Activated T-cell treated with anti-CD3 and anti-CD28 coated beads, Interleukin-2, amount 50 U/mL, for 72 hours (primary cell): ENCODE results near the gene MTHFS. TPM values are rescaled to one million over a fixed set of nuclear protein-coding genes. Genes with fewer than 3 reads are reported as not detected.
"Not testable (repeated sequence)": the region's sequence is repeated elsewhere in the genome, so short reads cannot be mapped to it uniquely, and the experiment has no call there.

Source experiments
- ATAC-seq, 2 donors: fragments of 150-1000 bp; cut with Tn5 transposase; replicated peaks in 1 of 2; 2 replicates each; pipeline ENCODE4 v1.10.0; 2021; ENCODE audit warnings: moderate library complexity in 2 of 2, mild to moderate bottlenecking in 1 of 2
- DNase-seq, 2 donors: peaks; one replicate each; pipeline ENCODE4 v3.0.0; 2021 to 2022; ENCODE audit warnings: mixed read lengths in 1 of 2
- H3K27ac Mint-ChIP-seq: one replicate; pipeline ENCODE4 v1.8.0; 2022; ENCODE audit warnings: mild to moderate bottlenecking, moderate library complexity, mixed read lengths
- H3K27me3 Mint-ChIP-seq: one replicate; pipeline ENCODE4 v1.8.0; 2022; ENCODE audit warnings: low read depth, mixed read lengths
- H3K36me3 Mint-ChIP-seq, 2 donors: one replicate each; pipeline ENCODE4 v1.8.0; 2022; ENCODE audit warnings: mixed read lengths in 2 of 2, mild to moderate bottlenecking in 1 of 2; ENCODE audit not compliant: insufficient read depth in 2 of 2
- H3K4me1 Mint-ChIP-seq: one replicate; pipeline ENCODE4 v1.8.0; 2022; ENCODE audit warnings: low read depth, mixed read lengths
- H3K4me3 Mint-ChIP-seq, 2 donors: one replicate each; pipeline ENCODE4 v1.8.0; 2022; ENCODE audit warnings: mild to moderate bottlenecking in 2 of 2, mixed read lengths in 2 of 2, moderate library complexity in 2 of 2
- H3K9me3 Mint-ChIP-seq, 2 donors: one replicate each; pipeline ENCODE4 v1.8.0; 2022; ENCODE audit warnings: mixed read lengths in 2 of 2
- total RNA-seq, 2 donors: library from RNA; stranded (reverse); gene quantifications; one replicate each; pipeline ENCODE4 v1.2.3, GENCODE V29; 2022

Gene MTHFS
- 10 to 100 TPM; 32.5 to 38.1 TPM for total RNA-seq

DNA sequence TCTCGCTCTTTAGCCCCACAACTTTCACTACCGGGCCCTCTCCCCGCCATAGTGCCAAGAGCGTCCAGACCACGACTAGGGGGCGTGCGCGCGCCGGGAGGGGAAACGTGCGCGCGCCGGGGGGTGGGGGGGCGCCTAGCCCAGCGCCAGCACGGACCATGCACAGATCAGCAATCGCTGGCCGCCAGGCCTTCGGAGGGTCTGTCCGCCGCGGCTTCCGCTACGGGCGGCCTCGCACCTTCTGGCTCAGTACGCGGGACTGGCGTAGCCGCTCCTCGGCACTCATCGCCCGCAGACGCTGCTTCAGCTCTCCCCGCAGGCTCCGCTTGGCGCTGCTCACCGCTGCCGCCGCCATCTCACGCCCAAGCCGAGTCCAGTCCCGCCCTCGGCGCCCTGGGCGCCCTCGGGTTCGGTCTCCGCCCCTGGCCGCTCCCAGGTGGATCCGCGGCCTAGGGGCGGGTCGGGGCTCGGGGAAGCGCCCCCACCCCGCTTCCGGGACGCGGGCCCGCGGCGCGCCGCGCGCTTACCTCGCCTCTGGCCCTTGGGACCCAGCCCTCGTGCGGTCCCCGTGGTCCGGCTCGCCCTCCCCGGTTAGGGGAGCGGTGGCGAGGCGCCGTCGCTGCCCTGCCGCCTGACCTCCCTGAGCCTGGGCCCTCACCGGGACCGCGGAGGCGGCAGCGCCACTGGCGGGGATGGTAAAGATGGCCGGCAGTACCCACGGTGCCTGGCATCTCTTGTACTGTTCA is at the start of gene MTHFS:
TSS of gene MTHFS (minus strand) at position 381 of the 746 bp plus-strand sequence. CDS start at position 355, 26 bp downstream.
- Mint-ChIP-seq H3K27me3 (no peaks in the 10 kb centered on the region), H3K4me3 (peak within 1 kb of the TSS; percentile 95 to 99), H3K27ac (peak within 1 kb of the TSS; percentile 100), H3K36me3 (peaks cover 7 to 16% of the 10 kb centered on the region in 2 donors), H3K9me3 (peaks cover 0 to 4% of the 10 kb centered on the region in 2 donors), H3K4me1 (peaks cover 54% of the 10 kb centered on the region)
- ATAC-seq: peak; percentile 81 to 87
- peak; percentile 82 for DNase-seq

DNA sequence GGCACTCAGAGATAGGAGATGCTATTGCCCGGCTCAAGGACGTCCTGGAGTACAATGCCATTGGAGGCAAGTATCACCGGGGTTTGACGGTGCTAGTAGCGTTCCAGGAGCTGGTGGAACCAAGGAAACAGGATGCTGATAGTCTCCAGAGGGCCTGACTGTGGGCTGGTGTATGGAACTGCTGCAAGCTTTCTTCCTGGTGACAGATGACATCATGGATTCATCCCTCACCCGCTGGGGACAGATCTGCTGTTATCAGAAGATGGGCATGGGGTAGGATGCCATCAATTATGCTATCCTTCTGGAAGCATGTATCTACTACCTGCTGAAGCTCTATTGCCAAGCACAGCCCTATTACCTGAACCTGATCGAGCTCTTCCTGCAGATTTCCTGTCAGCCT is 47.8 kb upstream of the MTHFS start:
- Mint-ChIP-seq H3K27ac (no peak overlapping the region), H3K9me3 (no peaks in the 10 kb centered on the region), H3K4me3 (peak overlapping the region in 1 of 2 donors; percentile 69), H3K36me3 (no peaks in the 10 kb centered on the region), H3K4me1 (peaks cover 39% of the 10 kb centered on the region), H3K27me3 (no peaks in the 10 kb centered on the region)
- DNase-seq (no peak), ATAC-seq (no peak)

DNA sequence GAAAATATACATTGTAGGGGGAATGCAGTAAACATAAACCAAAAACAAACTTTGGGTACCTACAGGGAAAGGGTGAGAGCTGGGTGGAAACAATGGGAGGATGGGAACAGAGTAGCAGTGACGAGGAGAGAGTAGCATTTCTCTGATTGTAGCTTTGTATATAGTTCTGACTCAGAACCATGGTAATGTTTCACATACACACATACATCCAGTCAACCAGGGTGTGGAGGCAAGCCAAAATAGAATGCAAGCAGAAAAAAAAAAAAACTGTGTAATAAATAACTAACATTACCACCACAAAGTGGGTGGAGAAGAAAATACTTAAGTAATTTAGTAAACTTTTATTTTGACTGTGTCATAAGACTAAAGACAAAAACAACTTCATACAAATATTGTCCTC is 47.0 kb upstream of the MTHFS start:
- no peaks in the 10 kb centered on the region for H3K36me3 Mint-ChIP-seq
- peaks cover 38% of the 10 kb centered on the region for H3K4me1 Mint-ChIP-seq
- peak overlapping the region; percentile 83 for H3K27ac Mint-ChIP-seq
- ATAC-seq (peak; percentile 84 to 90), DNase-seq (no peak)
- peak overlapping the region in 1 of 2 donors; percentile 69 for H3K4me3 Mint-ChIP-seq
- no peaks in the 10 kb centered on the region for H3K9me3 Mint-ChIP-seq
- H3K27me3 Mint-ChIP-seq: no peaks in the 10 kb centered on the region

DNA sequence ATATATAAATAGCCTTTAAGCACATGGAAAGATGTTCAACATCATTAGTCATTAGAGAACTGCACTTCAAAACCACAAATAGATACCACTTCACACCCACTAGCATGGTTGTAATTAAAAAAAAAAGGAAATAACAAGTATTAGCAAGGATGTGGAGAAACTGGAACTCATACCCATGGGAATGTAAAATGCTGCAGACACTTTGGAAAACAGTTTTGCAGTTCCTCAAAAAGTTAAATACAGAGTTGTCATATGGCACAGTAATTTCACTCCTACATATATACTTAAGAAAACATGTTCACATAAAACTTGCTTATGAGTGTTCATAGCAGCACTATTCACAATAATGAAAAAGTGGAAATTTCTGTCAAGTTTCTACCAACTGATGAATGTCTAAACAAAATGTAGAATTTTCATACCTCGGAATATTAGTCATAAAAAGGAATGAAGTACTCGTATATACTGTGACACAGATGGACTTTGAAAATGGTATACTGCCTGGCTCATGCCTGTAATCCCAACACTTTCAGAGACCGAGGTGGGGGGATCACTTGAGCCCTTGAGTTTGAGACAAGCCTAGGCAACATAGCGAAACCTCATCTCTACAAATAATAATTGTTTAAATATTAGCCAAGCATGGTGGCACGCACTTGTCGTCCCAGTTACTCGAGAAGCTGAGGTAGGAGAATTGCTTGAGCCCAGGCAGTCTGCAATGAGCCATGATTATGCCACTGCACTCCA is 46.1 kb upstream of the MTHFS start:
- H3K27me3 Mint-ChIP-seq: no peaks in the 10 kb centered on the region
- no peaks in the 10 kb centered on the region for H3K9me3 Mint-ChIP-seq
- no peaks in the 10 kb centered on the region for H3K36me3 Mint-ChIP-seq
- H3K4me1 Mint-ChIP-seq: peaks cover 29% of the 10 kb centered on the region
- peak overlapping the region in 1 of 2 donors; percentile 69 for H3K4me3 Mint-ChIP-seq
- peak; percentile 37 to 61 for ATAC-seq
- peak overlapping the region; percentile 83 for H3K27ac Mint-ChIP-seq
- no peak for DNase-seq

DNA sequence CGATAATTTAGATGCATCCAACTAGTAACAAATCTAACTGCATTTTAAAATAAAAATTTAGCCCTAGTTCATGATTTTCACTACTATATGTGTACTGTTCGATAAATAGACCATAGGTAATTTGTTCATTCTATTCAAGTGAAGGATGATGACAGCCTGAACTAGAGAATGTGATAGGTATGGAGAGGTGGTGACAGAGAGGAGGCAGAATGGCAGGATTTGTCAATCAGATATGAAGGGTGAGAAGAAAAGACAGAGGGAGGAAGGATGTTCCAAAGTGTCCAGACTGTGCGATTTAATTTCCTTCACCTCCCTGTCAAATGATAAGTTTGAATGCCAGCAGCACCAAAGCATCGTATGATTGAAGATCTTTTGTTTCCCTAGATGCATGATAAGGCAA is 42.6 kb upstream of the MTHFS start:
- H3K36me3 Mint-ChIP-seq: no peaks in the 10 kb centered on the region
- H3K4me3 Mint-ChIP-seq: no peak overlapping the region
- peaks cover 22% of the 10 kb centered on the region for H3K4me1 Mint-ChIP-seq
- DNase-seq: no peak
- no peak overlapping the region for H3K27ac Mint-ChIP-seq
- no peaks in the 10 kb centered on the region for H3K9me3 Mint-ChIP-seq
- no peak for ATAC-seq
- H3K27me3 Mint-ChIP-seq: no peaks in the 10 kb centered on the region

DNA sequence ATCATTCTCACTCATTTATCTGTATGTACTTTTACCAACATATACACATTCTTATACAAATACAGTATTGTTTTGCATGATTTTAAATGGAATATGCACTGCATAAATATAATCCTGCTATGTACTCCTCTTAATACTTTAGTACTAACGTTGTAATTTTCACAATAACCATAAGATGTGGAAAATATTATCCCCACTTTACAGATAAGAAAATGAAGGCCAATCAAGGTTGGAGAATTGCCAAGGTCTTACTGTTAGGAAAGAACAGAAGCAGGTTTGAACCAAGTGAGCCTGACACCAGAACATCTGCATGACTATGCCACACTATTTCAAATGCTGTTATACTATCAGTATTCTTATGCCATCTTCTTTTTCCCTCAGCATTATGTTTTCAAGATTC is 41.3 kb upstream of the MTHFS start:
- no peaks in the 10 kb centered on the region for H3K27me3 Mint-ChIP-seq
- DNase-seq (no peak), ATAC-seq (no peak)
- no peak overlapping the region for H3K27ac Mint-ChIP-seq
- H3K36me3 Mint-ChIP-seq: no peaks in the 10 kb centered on the region
- H3K4me3 Mint-ChIP-seq: no peak overlapping the region
- peaks cover 20% of the 10 kb centered on the region for H3K4me1 Mint-ChIP-seq
- H3K9me3 Mint-ChIP-seq: no peaks in the 10 kb centered on the region

DNA sequence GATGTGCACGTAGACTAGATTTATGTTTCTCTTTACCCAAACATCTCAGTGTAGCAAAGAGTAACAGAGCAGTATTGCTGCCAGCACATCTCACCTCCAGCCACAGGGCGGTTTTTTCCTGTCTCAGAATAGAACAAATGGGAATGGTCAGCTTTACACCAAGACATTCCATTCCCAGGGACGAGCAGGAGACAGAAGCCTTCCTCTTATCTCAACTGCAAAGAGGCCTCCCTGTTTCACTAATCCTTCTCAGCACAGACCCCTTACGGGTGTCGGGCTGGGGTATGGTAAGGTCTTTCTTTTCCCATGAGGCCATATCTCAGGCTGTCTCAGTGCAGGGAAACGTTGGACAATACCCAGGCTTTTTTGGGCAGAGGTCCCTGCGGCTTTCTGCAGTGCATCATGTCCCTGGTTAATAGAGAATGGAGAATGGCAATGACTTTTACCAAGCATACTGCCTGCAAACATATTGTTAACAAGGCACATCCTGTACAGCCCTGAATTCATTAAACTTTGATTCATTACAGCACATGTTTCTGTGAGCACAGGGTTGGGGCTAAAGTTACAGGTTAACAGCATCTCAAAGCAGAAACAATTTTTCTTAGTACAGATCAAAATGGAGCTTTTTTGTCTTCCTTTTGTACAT is 38.9 kb upstream of the MTHFS start:
- H3K36me3 Mint-ChIP-seq, ATAC-seq: not testable (repeated sequence)

DNA sequence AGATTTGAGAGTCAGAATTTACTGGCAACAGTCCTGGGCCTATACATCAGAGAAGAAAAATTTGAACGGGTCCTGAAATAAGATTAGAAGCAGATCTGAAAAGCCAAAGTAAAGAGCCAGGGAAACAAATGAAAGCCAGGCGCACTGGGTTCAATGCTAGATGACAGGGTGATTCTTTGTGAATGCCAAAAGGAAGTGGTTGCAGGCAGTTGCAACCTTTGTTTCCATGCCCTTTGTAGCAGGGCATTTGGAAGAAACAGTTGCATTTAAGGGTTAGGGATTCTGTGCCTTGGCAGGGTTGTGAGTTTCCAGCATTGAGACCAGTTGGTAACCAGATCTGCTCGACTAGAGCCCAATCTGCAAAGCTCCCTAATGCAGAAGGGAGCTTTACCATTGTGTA is 36.4 kb upstream of the MTHFS start:
- peaks cover 17% of the 10 kb centered on the region for H3K27me3 Mint-ChIP-seq
- peaks cover 20% of the 10 kb centered on the region for H3K4me1 Mint-ChIP-seq
- H3K36me3 Mint-ChIP-seq: no peaks in the 10 kb centered on the region
- no peak overlapping the region for H3K4me3 Mint-ChIP-seq
- H3K9me3 Mint-ChIP-seq: no peaks in the 10 kb centered on the region
- H3K27ac Mint-ChIP-seq: no peak overlapping the region
- no peak for DNase-seq
- ATAC-seq: no peak

More for the DNA sequence above, 38.9 kb upstream of the MTHFS start:
- not testable (repeated sequence) for DNase-seq, H3K27ac Mint-ChIP-seq, H3K9me3 Mint-ChIP-seq, H3K27me3 Mint-ChIP-seq, H3K4me3 Mint-ChIP-seq
- peaks cover 15% of the 10 kb centered on the region for H3K4me1 Mint-ChIP-seq

DNA sequence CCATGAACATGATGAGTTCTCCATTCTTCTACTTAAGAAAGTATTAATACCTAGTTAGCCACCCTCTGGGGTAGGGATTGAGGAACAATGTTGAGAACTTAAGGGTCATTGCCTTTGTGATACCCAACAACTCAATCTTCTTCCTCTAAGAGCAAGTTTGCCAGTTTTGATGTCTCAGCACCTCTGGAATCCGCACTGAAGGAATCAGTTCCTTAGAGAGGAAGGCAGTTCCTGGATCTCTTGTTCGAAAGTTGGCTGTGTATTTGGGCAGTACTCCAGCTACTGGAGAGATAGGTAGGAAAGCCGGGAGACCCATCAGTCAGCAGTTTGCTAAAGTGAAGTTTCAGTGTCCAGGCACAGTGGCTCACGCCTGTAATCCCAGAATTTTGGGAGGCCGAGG is 35.6 kb upstream of the MTHFS start:
- Mint-ChIP-seq H3K27me3 (peaks cover 17% of the 10 kb centered on the region), H3K4me3 (no peak overlapping the region), H3K4me1 (peaks cover 20% of the 10 kb centered on the region), H3K36me3 (no peaks in the 10 kb centered on the region), H3K9me3 (no peaks in the 10 kb centered on the region), H3K27ac (no peak overlapping the region)
- ATAC-seq (no peak), DNase-seq (no peak)

DNA sequence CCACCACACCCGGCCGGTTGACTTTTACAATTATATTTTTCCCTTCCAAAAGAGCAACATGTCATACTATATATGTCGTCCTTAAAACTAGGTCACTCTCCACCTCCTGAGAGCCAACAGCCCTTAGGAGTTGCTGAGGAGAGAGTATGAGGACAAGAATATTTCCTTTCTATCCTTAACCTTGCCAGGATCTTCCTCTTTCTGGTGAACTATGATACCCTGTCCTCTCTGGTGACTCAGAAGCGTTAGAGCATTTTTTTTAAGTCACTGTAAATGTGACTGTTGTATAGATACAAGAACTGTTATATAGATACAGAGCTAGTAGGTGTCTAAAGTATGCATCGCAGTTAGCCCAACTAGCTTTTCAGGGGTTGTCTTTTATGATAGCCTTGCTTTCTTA is 33.7 kb upstream of the MTHFS start:
- peaks cover 20% of the 10 kb centered on the region for H3K4me1 Mint-ChIP-seq
- no peak for ATAC-seq
- H3K36me3 Mint-ChIP-seq: no peaks in the 10 kb centered on the region
- H3K27ac Mint-ChIP-seq: no peak overlapping the region
- no peak overlapping the region for H3K4me3 Mint-ChIP-seq
- peaks cover 17% of the 10 kb centered on the region for H3K27me3 Mint-ChIP-seq
- no peak for DNase-seq
- H3K9me3 Mint-ChIP-seq: no peaks in the 10 kb centered on the region

DNA sequence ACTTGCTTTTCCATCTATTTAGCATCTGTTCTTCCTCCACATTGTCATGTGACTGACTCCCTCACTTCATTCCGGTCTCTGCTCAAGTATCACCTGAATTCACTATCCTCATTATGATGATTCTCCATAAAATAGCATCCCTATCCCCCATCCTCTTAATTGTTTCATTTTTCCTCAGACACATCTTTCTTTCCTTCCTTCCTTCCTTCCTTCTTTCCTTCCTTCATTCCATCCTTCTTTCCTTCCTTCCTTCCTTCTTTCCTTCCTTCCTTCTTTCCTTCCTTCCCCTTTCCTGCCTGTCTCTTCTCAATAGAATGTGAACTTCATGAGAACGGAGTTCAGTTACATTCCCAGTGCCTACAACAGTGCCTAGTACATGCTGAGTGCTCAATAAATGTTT is 32.6 kb upstream of the MTHFS start:
- Mint-ChIP-seq H3K27me3 (peaks cover 17% of the 10 kb centered on the region), H3K4me3 (no peak overlapping the region), H3K9me3 (no peaks in the 10 kb centered on the region), H3K36me3 (no peaks in the 10 kb centered on the region), H3K4me1 (peaks cover 20% of the 10 kb centered on the region), H3K27ac (no peak overlapping the region)
- no peak for DNase-seq
- ATAC-seq: no peak

DNA sequence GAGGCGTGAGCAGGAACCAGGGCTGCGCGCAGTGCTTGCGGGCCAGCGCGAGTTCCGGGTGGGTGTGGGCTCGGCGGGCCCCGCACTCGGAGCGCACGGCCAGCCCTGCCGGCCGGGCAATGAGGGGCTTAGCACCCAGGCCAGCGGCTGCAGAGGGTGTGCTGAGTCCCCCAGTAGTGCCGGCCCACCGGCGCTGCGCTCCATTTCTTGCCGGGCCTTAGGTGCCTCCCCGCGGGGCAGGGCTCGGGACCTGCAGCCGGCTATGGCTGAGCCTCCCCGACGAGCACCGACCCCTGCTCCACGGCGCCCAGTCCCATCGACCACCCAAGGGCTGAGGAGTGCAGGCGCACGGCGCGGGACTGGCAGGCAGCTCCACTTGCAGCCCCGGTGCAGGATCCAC is 29.3 kb upstream of the MTHFS start:
- H3K36me3 Mint-ChIP-seq: peaks cover 10 to 17% of the 10 kb centered on the region in 2 donors
- not testable (repeated sequence) for ATAC-seq, H3K27ac Mint-ChIP-seq, H3K4me3 Mint-ChIP-seq, DNase-seq, H3K27me3 Mint-ChIP-seq, H3K9me3 Mint-ChIP-seq
- H3K4me1 Mint-ChIP-seq: peaks cover 24% of the 10 kb centered on the region

DNA sequence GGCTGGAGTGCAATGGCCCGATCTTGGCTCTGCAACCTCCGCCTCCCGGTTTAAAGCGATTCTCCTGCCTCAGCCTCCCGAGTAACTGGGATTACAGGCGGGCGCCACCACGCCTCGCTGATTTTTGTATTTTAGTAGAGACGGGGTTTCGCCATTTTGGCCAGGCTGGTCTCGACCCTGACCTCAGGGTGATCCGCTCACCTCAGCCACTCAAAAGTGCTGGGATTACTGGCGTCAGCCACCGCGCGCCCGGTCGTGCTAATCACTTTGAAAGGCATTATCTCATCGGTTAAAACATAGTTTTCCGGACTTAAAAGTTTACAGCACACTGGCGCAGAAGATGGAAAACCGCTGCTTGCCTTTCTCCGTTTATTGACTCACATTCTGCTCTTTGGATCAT is 27.6 kb upstream of the MTHFS start:
- Mint-ChIP-seq H3K36me3 (peaks cover 14 to 31% of the 10 kb centered on the region in 2 donors), H3K4me1 (peaks cover 18% of the 10 kb centered on the region), H3K4me3 (peak overlapping the region; percentile 70 to 98), H3K27ac (peak overlapping the region; percentile 72), H3K9me3 (peaks cover 5% of the 10 kb centered on the region in 2 donors), H3K27me3 (peaks cover 5% of the 10 kb centered on the region)
- DNase-seq: no peak
- no peak for ATAC-seq
